HepG2 (cell line): ENCODE data around the gene NLRC3. TPM values are rescaled to one million over a fixed set of nuclear protein-coding genes. Genes with fewer than 3 reads are reported as not detected.

Experiments
- ATAC-seq: fragments of 200-7000 bp; cut with Tn5 transposase; 3 replicates; pipeline ENCODE4 v1.9.1; 2020; ENCODE audit warnings: mild to moderate bottlenecking, moderate library complexity
- BruUV-seq: library from RNA; stranded (reverse); fragments of 400-500 nt; replicated peaks from 2 replicates; lab custom pipeline; 2021; lab: Mats Ljungman, UMichigan
- CTCF ChIA-PET: fragments of 300-600 bp; formaldehyde crosslinking; extraction: SDS; loops from one replicate; lab custom pipeline; 2021; ENCODE audit warnings: low total read pairs, inconsistent platforms, low intra/inter-chr PET ratio; lab: Yijun Ruan, JAX
- POLR2A ChIA-PET: fragments of 350-600 bp; sonication (Branson Sonifier 250); formaldehyde crosslinking; loops from one replicate; lab custom pipeline; 2020; ENCODE audit warnings: antibody characterized with exemption, inconsistent platforms; lab: Yijun Ruan, JAX
- DNase-seq: peaks from one replicate; pipeline ENCODE4 v3.0.0-alpha.2; 2015; ENCODE audit warnings: low spot score
- FAIRE-seq: peaks from 3 replicates; lab custom pipeline; 2011; peaks lifted over from hg19 to GRCh38; lab: Jason Lieb, UNC
- H2AFZ ChIP-seq: one replicate; pipeline ENCODE4 v1.6.1; 2011; ENCODE audit warnings: low read length, inconsistent platforms
- H3K27ac ChIP-seq: fragments of 300-600 bp; 3 replicates; pipeline ENCODE4 v1.8.0; 2011; ENCODE audit warnings: mixed run types, mild to moderate bottlenecking, mixed read lengths, low read length, inconsistent platforms; ENCODE audit not compliant: insufficient read depth; ENCODE audit errors: extremely low read length
- H3K27me3 ChIP-seq, 2 experiments: fragments of 200-600 bp in 1 of 2; 2 replicates in 1 of 2; 3 replicates in 1 of 2; pipeline versions ENCODE4 v1.6.0 to v1.8.0; 2011; ENCODE audit warnings: low read length in 2 of 2, mild to moderate bottlenecking in 2 of 2, moderate library complexity in 2 of 2, inconsistent platforms in 1 of 2; ENCODE audit not compliant: insufficient read depth in 2 of 2, control insufficient read depth in 1 of 2
- H3K36me3 ChIP-seq, 2 experiments: fragments of 200-600 bp in 1 of 2; replicated peaks in 1 of 2; 2 replicates in 1 of 2; 3 replicates in 1 of 2; pipeline versions ENCODE4 v1.5.1 to v1.8.0; 2011; ENCODE audit warnings: low read length in 2 of 2, inconsistent platforms in 1 of 2; ENCODE audit not compliant: insufficient read depth in 2 of 2, control insufficient read depth in 1 of 2
- H3K4me1 ChIP-seq: 2 replicates; pipeline ENCODE4 v1.5.1; 2012; ENCODE audit warnings: low read length, inconsistent platforms; ENCODE audit not compliant: insufficient read depth
- H3K4me2 ChIP-seq: 2 replicates; pipeline ENCODE4 v1.6.0; 2011; ENCODE audit warnings: low read depth, low read length, inconsistent platforms
- H3K4me3 ChIP-seq, 3 experiments: fragments of 200-600 bp in 1 of 3; sonication (generic), shearing (Covaris generic) in 1 of 3; replicated peaks in 1 of 3; 2 replicates each; pipeline ENCODE4 v1.5.1; 2011 to 2016; ENCODE audit warnings: low read length in 3 of 3, inconsistent platforms in 2 of 3, low read depth in 2 of 3, mild to moderate bottlenecking in 2 of 3, control low read depth in 1 of 3, mixed read lengths in 1 of 3; ENCODE audit not compliant: insufficient read depth in 1 of 3
- H3K79me2 ChIP-seq: one replicate; pipeline ENCODE4 v1.6.1; 2011; ENCODE audit warnings: low read length, inconsistent platforms; ENCODE audit not compliant: insufficient read depth
- H3K9ac ChIP-seq: 2 replicates; pipeline ENCODE4 v1.6.0; 2011; ENCODE audit warnings: mild to moderate bottlenecking, low read depth, low read length, inconsistent platforms; ENCODE audit not compliant: insufficient read depth
- H3K9me3 ChIP-seq: 2 replicates; pipeline ENCODE4 v1.5.1; 2012; ENCODE audit warnings: mild to moderate bottlenecking, low read length
- H4K20me1 ChIP-seq: 2 replicates; pipeline ENCODE4 v1.6.0; 2011; ENCODE audit warnings: inconsistent platforms, mild to moderate bottlenecking, low read length, moderate library complexity; ENCODE audit not compliant: insufficient read depth
- GABPA ChIP-seq, 2 experiments: IDR thresholded peaks; 2 replicates each; pipeline ENCODE4 v1.6.1; 2011 to 2016; ENCODE audit warnings: low read depth in 2 of 2, low read length in 1 of 2, missing biosample characterization in 1 of 2, missing genetic modification characterization in 1 of 2
- GATAD1 ChIP-seq: IDR thresholded peaks from 2 replicates; pipeline ENCODE4 v1.6.1; 2016; ENCODE audit warnings: missing genetic modification reagents, missing compliant biosample characterization
- GATAD2A ChIP-seq: IDR thresholded peaks from 2 replicates; pipeline ENCODE4 v1.6.1; 2016
- HOMEZ ChIP-seq: IDR thresholded peaks from 2 replicates; pipeline ENCODE4 v1.6.1; 2016; ENCODE audit warnings: low read depth
- HOXA9 ChIP-seq: sonication (generic); formaldehyde crosslinking; IDR thresholded peaks from 2 replicates; pipeline ENCODE4 v1.8.1; 2022; ENCODE audit warnings: missing genetic modification reagents, mild to moderate bottlenecking, moderate library complexity, borderline replicate concordance
- JARID2 ChIP-seq: sonication (generic); formaldehyde crosslinking; IDR thresholded peaks from 2 replicates; pipeline ENCODE4 v1.8.1; 2023; ENCODE audit warnings: missing genetic modification reagents, inconsistent platforms; ENCODE audit not compliant: insufficient replicate concordance
- KDM4B ChIP-seq: sonication (generic); formaldehyde crosslinking; IDR thresholded peaks from 2 replicates; pipeline ENCODE4 v1.4.0; 2020; ENCODE audit warnings: missing genetic modification reagents
- KDM5B ChIP-seq: sonication (generic); formaldehyde crosslinking; IDR thresholded peaks from 2 replicates; pipeline ENCODE4 v1.4.0; 2020; ENCODE audit warnings: missing genetic modification reagents, mild to moderate bottlenecking, borderline replicate concordance
- MIER3 ChIP-seq: IDR thresholded peaks from 2 replicates; pipeline ENCODE4 v1.6.1; 2016; ENCODE audit warnings: missing compliant biosample characterization, borderline replicate concordance
- NPAS2 ChIP-seq: sonication (generic); formaldehyde crosslinking; IDR thresholded peaks from 2 replicates; pipeline ENCODE4 v1.8.0; 2022; ENCODE audit warnings: mild to moderate bottlenecking, missing genetic modification reagents, borderline replicate concordance
- POLR2AphosphoS5 ChIP-seq: IDR thresholded peaks from 2 replicates; pipeline ENCODE4 v1.6.1; 2012; ENCODE audit warnings: low read depth, low read length
- SETDB1 ChIP-seq: sonication (generic); formaldehyde crosslinking; IDR thresholded peaks from 2 replicates; pipeline ENCODE4 v1.5.1; 2020; ENCODE audit warnings: missing genetic modification reagents, mild to moderate bottlenecking, borderline replicate concordance
- TBX3 ChIP-seq: fragments of 450-650 bp; IDR thresholded peaks from 2 replicates; pipeline ENCODE4 v1.6.1; 2017; ENCODE audit warnings: antibody characterized with exemption, mild to moderate bottlenecking, inconsistent platforms, borderline replicate concordance
- ZFP1 ChIP-seq: IDR thresholded peaks from 2 replicates; pipeline ENCODE4 v1.6.1; 2016
- ZNF496 ChIP-seq: sonication (generic); formaldehyde crosslinking; IDR thresholded peaks from 2 replicates; pipeline ENCODE4 v1.8.1; 2023; ENCODE audit warnings: mild to moderate bottlenecking, moderate library complexity, missing genetic modification reagents; ENCODE audit not compliant: insufficient replicate concordance
- ZNF709 ChIP-seq: sonication (generic); formaldehyde crosslinking; IDR thresholded peaks from 2 replicates; pipeline ENCODE4 v1.5.0; 2020; ENCODE audit warnings: mild to moderate bottlenecking, missing genetic modification reagents
- WGBS: methylation state at CpG from one replicate; pipeline ENCODE4 v1.1.6; 2017; ENCODE audit warnings: low lambda C conversion rate; 5-methylcytosine and 5-hydroxymethylcytosine counted together
- in situ Hi-C: cut with HindIII; loops from 2 replicates; pipeline ENCODE4 v1.10.0; 2017; ENCODE audit warnings: low pct_unique_long_range_greater_than_20kb; ENCODE audit not compliant: extremely low pct_ligation_motif_present
- intact Hi-C: fragments of 100-400 bp; cut with micrococcal nuclease; formaldehyde crosslinking; loops from one replicate; pipeline ENCODE4 v1.10.0; 2022; ENCODE audit not compliant: unreplicated experiment
- polyA plus RNA-seq, 8 experiments: library from polyadenylated mRNA; depleted of rRNA in 3 of 8; stranded (reverse) in 7 of 8; unstranded in 1 of 8; fragments of >200 nt; fragmentation: Illumina TruSeq in 4 of 8; extraction: Trizol in 4 of 8; gene quantifications; 2 replicates each; pipeline versions ENCODE4 v1.2.1 to v1.2.3, GENCODE V29; 2011 to 2016; ENCODE audit warnings: low read depth in 4 of 8, missing spikeins in 1 of 8, mixed read lengths in 1 of 8; ENCODE audit not compliant: insufficient read depth in 1 of 8
- total RNA-seq, 5 experiments: library from RNA; depleted of rRNA; stranded (reverse); fragments of >200 nt; fragmentation: Illumina TruSeq; extraction: Trizol; gene quantifications; 2 replicates each; pipeline ENCODE4 v1.2.3, GENCODE V29; 2016; ENCODE audit warnings: low read depth in 1 of 5

NLRC3 gene
- total and polyA plus RNA-seq, 2 of the 13 experiments (the other 11 are each of a cell fraction or from before 2014, with no cell fraction given), result not detected

DNA sequence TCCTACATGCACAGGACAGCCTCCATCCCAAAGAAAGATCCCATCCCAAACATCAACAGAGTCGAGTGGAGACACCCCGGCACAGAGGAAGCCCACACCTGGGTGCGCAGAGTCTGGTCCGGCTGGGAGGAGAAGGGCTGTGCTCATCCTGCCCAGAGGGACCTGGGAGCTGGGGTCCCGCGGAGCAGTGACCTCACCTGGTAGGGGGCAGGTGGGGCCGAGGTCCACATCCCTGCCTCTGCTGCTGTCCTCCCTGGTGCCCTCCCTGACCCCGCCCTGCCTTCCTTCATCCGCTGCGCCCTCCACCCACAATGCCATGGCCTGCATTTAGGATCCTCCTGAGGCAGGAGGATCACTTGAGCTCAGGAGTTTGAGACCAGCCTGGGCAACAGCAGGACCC, 84.8 kb downstream of the NLRC3 start:
- no peak overlapping the region for H3K4me2 ChIP-seq
- in situ Hi-C loops, result no loop called here
- ATAC-seq (no peak), FAIRE-seq (no peak), DNase-seq (no peak)
- H3K27me3 ChIP-seq, result peaks cover 3 to 4% of the 10 kb centered on the region in 2 experiments; a peak in 2 of 5 replicates
- no peaks in the 10 kb centered on the region; the same call in 1 of the 2 replicates for H4K20me1 ChIP-seq
- no peak overlapping the region for H3K9ac ChIP-seq
- peaks cover 28% of the 10 kb centered on the region for H3K4me1 ChIP-seq
- no peak for TF ChIP-seq HOXA9
- TF ChIP-seq GATAD1 (CRISPR knock-in tag), result no peak
- TF ChIP-seq GATAD2A, result no peak
- no peak for TF ChIP-seq TBX3
- TF ChIP-seq KDM4B (CRISPR knock-in tag), result no peak
- TF ChIP-seq POLR2AphosphoS5, result no peak
- TF ChIP-seq ZNF709 (CRISPR knock-in tag), result no peak
- no peak for TF ChIP-seq SETDB1
- no peak for TF ChIP-seq ZNF496 (CRISPR knock-in tag)
- no peak for TF ChIP-seq MIER3 (CRISPR knock-in tag)
- TF ChIP-seq JARID2, result no peak
- no peak for TF ChIP-seq HOMEZ (CRISPR knock-in tag)
- TF ChIP-seq ZFP1 (CRISPR knock-in tag), result no peak
- TF ChIP-seq KDM5B (CRISPR knock-in tag), result no peak
- no peak for TF ChIP-seq GABPA (IDR thresholded peaks at IDR 0.05; ENCODE audit: low read depth, low read length)
- no peak for TF ChIP-seq GABPA (CRISPR knock-in tag; IDR thresholded peaks at IDR 0.05; ENCODE audit: low read depth)
- no peak for TF ChIP-seq NPAS2 (CRISPR knock-in tag)
- WGBS, result 63% methylated on average over 6 of the region's 10 CpGs
- no peaks in the 10 kb centered on the region for H3K79me2 ChIP-seq
- no peaks in the 10 kb centered on the region; a peak in 1 of 5 replicates for H3K36me3 ChIP-seq
- no peaks in the 10 kb centered on the region for H3K9me3 ChIP-seq
- H3K4me3 ChIP-seq, result no peak overlapping the region
- H3K27ac ChIP-seq, result no peak overlapping the region
- H2AFZ ChIP-seq, result no peak overlapping the region
- BruUV-seq, result no TSS peak
- ChIA-PET POLR2A (no interaction called here), CTCF (no interaction called here)
- intact Hi-C loops, result loop anchor here (5.0 to 10.0 kb wide), 2 partner anchors 35 to 88 kb away; partner anchors contain the start of genes ZNF174 and ZSCAN32
